HFF-Myc (cell line): ENCODE results near the gene ZNF592.
A peak's percentile ranks its signal among the peaks of the same experiment; 100 is the strongest.
"Not testable (repeated sequence)": the region's sequence is repeated elsewhere in the genome, so short reads cannot be mapped to it uniquely, and the experiment has no call there.

Source experiments
- DNase-seq: peaks from one replicate; pipeline ENCODE4 v3.0.0-alpha.2; 2011; ENCODE audit warnings: low read depth; ENCODE audit errors: extremely low read depth
- H3K4me3 ChIP-seq: replicated peaks from 2 replicates; pipeline ENCODE4 v1.5.1; 2011; ENCODE audit warnings: low read depth, mild to moderate bottlenecking, control low read depth, low read length
- TF ChIP-seq, protein P1 (sequence below): IDR thresholded peaks from 2 replicates; pipeline ENCODE4 v1.5.1; 2012; ENCODE audit warnings: mild to moderate bottlenecking, low read depth, low read length, control low read depth; ENCODE audit errors: missing control alignments

The ZNF592 gene

GRCh38 chr15:84741121-84741520 lies 7.3 kb upstream of the ZNF592 start:
- DNase-seq: no peak
- TF ChIP-seq, protein P1, sequence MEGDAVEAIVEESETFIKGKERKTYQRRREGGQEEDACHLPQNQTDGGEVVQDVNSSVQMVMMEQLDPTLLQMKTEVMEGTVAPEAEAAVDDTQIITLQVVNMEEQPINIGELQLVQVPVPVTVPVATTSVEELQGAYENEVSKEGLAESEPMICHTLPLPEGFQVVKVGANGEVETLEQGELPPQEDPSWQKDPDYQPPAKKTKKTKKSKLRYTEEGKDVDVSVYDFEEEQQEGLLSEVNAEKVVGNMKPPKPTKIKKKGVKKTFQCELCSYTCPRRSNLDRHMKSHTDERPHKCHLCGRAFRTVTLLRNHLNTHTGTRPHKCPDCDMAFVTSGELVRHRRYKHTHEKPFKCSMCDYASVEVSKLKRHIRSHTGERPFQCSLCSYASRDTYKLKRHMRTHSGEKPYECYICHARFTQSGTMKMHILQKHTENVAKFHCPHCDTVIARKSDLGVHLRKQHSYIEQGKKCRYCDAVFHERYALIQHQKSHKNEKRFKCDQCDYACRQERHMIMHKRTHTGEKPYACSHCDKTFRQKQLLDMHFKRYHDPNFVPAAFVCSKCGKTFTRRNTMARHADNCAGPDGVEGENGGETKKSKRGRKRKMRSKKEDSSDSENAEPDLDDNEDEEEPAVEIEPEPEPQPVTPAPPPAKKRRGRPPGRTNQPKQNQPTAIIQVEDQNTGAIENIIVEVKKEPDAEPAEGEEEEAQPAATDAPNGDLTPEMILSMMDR: no peak
- H3K4me3 ChIP-seq: no peak overlapping the region

GRCh38 chr15:84747416-84748273 lies 747 bp upstream of the ZNF592 start:
- DNase-seq: no peak
- TF ChIP-seq, protein P1: no peak
- H3K4me3 ChIP-seq: peak overlapping the region; percentile 61

DNA sequence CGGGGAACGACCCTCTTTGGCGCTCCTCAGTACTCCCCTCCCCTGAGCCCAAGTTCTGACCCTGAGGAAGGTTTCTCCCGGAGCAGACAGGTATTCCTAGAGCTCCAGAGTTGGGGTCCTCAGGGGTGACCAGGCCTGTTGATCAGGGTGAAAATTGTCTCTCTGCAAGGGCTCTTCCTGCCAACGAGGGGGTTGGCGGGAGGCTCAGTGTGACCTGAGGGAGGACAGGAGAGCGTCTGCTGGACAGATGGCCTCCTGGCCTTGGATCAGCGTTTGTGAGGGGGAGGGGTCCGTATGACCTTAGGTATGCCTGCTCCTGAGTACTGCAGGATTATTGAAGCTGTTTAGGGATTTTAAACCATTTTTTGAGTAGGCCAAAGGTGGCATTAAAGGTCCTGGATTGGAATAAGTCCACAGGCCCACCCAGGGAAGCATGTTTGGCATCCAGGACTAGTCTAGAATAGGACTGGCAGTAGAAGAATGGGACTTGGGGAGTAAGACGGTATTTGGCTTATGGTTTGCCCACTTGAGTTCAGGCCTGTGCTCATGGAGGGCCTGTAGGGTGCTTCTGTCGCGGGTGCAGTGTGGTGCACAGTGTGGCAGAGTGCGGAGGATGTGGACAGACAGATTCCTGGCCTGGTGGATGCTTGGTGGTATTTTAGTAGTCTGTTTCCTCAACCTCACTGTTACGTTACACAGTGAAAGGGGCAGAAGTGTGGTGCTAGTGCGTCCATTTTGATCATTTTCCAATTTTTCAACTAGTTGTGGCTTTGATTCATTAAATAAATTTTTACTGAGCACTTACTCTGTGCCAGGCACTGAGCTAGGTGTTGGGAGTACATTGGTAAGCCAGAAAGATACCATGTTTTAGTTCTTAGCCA lies 959 bp downstream of the ZNF592 start:
- TF ChIP-seq, protein P1: no peak
- peak overlapping the region; percentile 98 for H3K4me3 ChIP-seq
- no peak for DNase-seq

- TF ChIP-seq, protein P1: no peak
- no peak for DNase-seq
- H3K4me3 ChIP-seq: peak overlapping the region; percentile 15; the same call in 1 of the 2 replicates
Observed at GRCh38 chr15:84750583-84751092, 2.2 kb downstream of the ZNF592 start.

DNA sequence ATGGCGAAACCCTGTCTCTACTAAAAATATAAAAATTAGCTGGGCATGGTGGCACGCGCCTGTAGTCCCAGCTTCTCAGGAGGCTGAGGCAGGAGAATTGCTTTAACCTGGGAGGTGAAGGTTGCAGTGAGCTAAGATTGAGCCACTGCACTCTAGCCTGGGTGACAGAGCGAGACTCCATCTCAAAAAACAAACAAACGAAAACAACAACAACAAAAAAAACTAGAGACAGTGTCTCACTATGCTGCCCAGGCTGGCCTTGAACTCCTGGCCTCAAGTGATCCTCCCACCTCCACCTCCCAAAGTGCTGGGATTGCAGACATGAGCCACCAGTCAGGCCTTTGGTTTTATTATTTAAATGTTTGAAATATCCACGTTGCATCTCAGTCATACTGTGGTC lies 3.3 kb downstream of the ZNF592 start:
- not testable (repeated sequence) for DNase-seq, H3K4me3 ChIP-seq

- no peak for DNase-seq
- H3K4me3 ChIP-seq: no peak overlapping the region
- TF ChIP-seq, protein P1: no peak
Observed at GRCh38 chr15:84752195-84752594, 3.8 kb downstream of the ZNF592 start.

DNA sequence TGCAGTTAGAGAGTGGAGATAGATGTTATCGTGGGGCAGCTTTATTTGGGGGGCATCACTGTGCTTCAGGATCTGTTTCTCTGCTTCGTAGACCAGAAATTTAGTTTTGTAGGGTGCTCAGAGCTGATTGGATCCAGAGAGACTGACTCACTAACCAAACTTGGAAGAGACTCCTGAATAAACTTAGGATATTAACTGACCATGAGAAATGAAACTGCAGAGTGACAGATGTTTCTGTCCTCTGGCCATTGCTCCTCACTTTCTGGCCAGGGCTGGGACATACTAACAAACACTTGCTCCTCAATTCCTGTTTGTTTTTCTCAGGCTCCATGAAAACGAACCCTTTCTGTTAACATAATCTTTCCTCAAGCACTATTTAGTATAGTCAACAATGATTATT lies 4.3 kb downstream of the ZNF592 start:
- H3K4me3 ChIP-seq: no peak overlapping the region
- DNase-seq: no peak
- TF ChIP-seq, protein P1: no peak

DNA sequence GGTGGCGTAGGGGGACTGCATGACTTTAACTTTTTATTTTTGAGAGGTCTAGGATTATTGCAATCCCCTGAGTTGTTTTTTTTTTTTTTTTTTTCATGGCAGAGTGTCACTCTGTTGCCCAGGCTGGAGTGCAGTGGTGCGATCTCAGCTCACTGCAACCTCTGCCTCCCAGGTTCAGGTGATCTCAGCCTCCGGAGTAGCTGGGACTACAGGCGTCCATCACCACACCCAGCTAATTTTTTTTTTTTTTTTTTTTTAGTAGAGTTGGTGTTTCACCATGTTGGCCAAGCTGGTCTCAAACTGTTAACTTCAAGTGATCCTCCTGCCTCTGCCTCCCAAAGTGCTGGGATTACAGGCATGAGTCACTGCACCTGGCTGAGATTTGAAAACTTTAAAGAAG lies 6.5 kb downstream of the ZNF592 start:
- not testable (repeated sequence) for H3K4me3 ChIP-seq, DNase-seq
